ENCODE results near the gene B4GALNT2.

Gene B4GALNT2

DNA sequence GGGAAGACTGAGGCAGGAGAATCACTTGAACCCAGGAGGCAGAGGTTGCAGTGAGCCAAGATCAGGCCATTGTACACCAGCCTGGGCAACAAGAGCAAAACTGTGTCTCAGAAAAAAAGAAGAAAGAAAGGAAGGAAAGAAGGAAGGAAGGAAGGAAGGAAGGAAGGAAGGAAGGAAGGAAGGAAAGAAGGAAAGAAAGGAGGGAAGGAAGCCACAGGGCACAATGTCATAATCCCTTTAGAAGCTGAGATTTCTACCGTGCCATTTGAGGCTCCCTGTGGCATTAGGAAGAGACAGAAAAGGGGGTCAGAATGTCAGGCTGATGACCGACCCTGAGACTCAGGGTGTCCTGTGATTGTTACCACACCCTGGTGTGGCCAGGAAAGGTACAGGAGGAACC lies 71.2 kb downstream of the B4GALNT2 start:
- DNase-seq (ENCODE audit: insufficient read length, low spot score): no peak
- FAIRE-seq: no peak

DNA sequence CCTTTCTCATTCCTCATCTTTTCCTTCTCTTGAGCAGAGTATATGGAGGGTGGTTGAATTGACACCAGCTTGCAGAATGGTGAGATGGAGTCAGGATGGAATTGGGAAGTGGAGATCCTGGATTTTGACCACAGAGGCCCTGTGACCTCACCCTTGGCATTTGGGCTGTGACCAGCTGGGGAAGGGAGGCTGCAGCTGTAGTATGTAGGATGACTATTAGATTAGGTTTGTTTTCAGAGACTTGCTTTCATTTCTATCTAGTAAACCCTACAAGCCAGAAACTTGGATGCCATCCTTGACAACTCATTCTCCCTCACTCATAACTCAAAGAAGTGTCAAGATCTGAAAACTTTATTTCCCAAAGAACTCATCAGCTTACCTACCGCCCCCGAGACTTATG lies 71.9 kb downstream of the B4GALNT2 start:
- DNase-seq (ENCODE audit: insufficient read length, low spot score) (no peak), FAIRE-seq (peak; percentile 36)

DNA sequence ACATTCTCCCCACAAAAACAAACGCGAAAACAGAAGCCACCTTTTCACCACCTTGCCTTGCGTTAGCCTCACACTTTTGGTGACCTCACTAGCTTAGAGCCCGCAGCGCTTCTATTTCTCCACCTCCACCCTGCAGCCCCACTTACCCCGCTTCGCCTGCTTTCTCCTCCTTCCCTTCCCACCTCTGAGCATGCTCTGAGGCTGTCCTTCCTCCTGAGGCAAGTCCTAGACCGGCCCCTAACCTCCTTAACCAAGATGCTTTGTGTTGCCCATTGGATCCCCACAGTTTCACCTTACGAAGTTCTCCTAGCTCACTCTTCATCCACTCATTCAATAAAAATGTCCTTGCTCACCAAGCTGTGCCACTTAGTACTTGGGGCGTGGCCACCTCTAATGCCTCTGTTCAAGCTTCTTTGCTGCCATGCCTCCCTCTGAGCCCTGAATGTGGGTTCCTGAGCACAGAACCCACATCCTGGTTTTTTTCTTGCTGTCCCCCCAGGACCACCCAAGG lies 76.5 kb downstream of the B4GALNT2 start:
- peak; percentile 36 for FAIRE-seq
- peak; percentile 52 for DNase-seq (ENCODE audit: insufficient read length, low spot score)

- DNase-seq (ENCODE audit: insufficient read length, low spot score): peak; percentile 81
- peak; percentile 54 for FAIRE-seq
These were observed 77.8 kb downstream of the B4GALNT2 start, which contains the start of the genes ABI3 and GNGT2 for GRCh38 chr17:49210158-49211029. TSS of gene ABI3 (plus strand) at chr17:49210707. CDS start at chr17:49210725, 18 bp downstream. TSS of gene GNGT2 (minus strand) at chr17:49210574. CDS start at chr17:49207422, 3,152 bp downstream.

GRCh38 chr17:49213399-49213798 lies 80.8 kb downstream of the B4GALNT2 start:
- DNase-seq (ENCODE audit: insufficient read length, low spot score): no peak
- FAIRE-seq: no peak

- DNase-seq (ENCODE audit: insufficient read length, low spot score) (no peak), FAIRE-seq (no peak)
These were observed 81.3 kb downstream of the B4GALNT2 start for GRCh38 chr17:49213847-49214246.

DNA sequence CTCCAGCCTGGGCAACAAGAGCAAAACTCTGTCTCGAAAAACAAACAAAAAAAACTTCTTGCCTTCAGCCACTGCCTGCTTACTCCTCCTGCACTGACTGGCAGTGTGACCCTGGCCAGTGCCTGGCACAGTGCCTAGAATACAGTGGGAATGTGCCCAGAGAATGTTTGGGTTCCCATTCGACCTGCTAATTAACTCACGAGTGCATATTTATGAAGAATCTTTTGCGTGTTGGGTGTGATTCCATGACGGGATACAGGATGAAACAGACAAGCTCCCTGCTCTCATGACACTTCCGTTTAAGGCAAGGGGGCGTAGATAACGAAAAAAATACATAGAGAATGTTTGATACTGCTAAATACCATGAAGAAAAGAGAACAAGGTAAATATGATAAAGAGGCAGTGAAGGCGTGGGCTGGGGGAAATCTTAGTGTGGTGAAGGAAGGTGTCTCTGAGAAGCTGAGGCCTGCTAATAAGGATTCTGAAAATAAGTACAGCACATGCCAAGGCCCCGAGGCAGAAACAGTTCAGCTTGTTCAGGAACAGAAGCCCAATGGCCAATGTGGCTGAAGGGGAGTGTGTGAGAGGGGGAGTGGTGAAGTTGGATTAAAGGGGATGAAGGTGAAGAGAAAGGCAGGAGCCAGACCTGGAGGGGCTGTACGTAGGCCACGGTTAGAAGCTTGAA lies 82.2 kb downstream of the B4GALNT2 start:
- no peak for FAIRE-seq

GRCh38 chr17:49216482-49216881 lies 83.9 kb downstream of the B4GALNT2 start:
- DNase-seq (ENCODE audit: insufficient read length, low spot score) (no peak), FAIRE-seq (no peak)

More for the DNA sequence above, 82.2 kb downstream of the B4GALNT2 start:
- DNase-seq (ENCODE audit: insufficient read length, low spot score): no peak

- FAIRE-seq (peak; percentile 38), DNase-seq (ENCODE audit: insufficient read length, low spot score) (no peak)
These were observed 84.5 kb downstream of the B4GALNT2 start for GRCh38 chr17:49216953-49217650.

GRCh38 chr17:49217651-49218413 lies 85.3 kb downstream of the B4GALNT2 start:
- DNase-seq (ENCODE audit: insufficient read length, low spot score) (no peak), FAIRE-seq (no peak)

DNA sequence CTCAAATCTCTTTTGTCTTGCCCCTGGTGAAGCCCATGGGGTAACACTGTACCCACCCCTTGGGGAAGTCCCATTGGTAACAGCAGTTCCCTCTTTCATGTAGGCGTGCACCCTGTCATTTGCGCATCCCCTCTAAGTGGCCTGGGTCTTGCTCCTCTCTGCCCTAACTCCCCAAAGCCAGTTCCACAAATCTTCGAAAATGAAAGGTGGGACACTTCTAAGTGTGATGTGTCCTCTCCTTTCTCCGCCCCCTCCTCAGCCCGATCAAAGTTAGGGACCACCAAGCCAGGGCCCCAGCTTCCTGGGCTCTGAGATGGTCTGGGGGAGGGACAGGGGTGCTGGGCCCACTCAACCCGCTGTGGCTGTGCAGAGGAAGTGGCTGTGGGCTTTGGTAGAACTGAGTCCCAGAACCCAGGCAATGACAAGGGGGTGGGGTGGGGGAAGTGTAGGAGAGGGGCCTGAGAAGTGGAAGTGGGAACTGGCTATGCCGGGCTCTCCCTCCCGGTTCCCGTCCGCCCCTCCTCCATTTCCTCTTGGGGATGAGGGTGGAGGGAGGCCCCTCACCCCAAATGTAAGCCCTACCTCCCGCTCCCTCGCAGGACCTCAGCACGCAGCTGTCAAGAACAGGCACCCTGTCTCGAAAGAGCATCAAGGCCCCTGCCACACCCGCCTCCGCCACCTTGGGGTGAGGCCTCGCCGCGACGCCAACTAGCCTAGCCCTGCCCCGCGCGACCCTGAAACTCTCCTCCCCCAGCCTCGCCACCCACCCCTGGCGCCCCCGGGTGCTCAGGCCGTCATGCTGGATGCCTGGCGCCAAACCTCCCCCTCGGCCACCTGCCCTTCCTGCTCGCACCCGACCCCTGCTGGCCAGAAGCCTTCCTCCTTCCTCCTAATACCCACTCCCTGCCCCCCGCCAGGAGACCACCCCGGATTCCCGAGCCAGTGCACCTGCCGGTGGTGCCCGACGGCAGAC lies 86.7 kb downstream of the B4GALNT2 start:
- DNase-seq (ENCODE audit: insufficient read length, low spot score) (no peak), FAIRE-seq (peak; percentile 74)

DNA sequence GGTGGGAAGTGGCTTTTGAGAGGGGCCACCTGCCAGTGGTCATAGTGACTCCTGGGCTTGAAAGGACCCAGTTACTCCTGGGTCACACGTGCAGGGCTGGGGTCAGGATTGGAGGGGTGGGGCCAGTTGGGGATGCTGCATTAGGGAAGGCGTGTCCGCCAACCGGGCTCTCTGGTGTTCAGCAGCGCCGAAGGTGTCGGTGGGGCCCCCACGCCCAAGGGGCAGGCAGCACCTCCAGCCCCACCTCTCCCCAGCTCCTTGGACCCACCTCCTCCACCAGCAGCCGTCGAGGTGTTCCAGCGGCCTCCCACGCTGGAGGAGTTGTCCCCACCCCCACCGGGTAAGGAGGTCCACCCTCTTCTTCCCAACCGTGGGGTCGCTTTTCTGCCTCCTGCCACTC lies 87.4 kb downstream of the B4GALNT2 start:
- DNase-seq (ENCODE audit: insufficient read length, low spot score) (no peak), FAIRE-seq (no peak)

DNA sequence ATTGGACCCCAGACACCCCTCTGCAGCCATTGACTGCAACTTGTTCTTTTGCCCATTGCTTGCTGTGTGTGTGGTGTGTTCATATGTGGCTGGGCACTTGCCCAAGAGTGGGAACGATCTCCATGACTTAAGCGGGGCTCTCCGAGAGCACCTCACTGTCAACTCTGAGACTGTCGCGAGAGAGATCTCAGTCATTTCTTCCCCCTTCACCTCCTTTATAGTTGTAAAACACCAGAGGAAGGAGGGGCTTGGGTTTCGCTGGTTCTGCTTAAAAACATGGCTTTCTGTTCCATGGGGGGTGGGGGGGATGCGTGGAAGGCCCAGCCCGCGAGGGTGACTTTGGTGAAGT lies 90.6 kb downstream of the B4GALNT2 start:
- DNase-seq (ENCODE audit: insufficient read length, low spot score) (no peak), FAIRE-seq (no peak)

DNA sequence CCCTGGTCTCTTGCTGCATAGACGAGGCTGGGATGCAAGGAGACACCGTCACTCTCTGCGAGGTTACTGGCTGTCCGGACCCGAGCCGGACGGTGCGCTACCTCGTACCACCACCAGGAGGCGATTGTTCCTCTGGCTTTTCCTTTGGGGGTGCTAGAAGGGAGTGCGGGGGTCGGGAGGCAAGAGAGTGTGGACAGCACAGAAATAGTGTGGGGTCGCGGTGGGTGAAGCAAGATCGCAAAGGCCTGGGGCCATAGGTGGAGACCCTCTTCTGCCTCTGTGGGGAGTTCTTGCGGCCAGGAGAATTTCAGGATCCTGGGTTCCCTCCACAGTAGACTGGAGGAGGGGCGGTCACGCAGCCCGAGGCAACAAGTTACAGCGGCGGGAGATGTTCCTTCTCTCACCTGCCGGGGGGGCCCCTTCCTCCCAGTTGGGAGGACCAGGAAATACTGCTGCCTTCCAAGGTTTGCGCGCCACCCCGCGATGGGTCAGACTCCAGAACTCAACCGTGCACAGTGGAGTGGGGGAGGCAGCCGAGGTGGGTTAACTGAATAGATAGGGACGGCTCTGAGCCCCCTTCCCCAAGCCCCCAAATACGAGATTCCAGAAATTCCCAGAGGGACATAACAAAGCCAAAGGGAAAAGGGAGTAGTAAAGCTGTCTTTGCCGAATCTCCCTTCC lies 91.1 kb downstream of the B4GALNT2 start:
- DNase-seq (ENCODE audit: insufficient read length, low spot score) (peak; percentile 86), FAIRE-seq (peak; percentile 97)

DNA sequence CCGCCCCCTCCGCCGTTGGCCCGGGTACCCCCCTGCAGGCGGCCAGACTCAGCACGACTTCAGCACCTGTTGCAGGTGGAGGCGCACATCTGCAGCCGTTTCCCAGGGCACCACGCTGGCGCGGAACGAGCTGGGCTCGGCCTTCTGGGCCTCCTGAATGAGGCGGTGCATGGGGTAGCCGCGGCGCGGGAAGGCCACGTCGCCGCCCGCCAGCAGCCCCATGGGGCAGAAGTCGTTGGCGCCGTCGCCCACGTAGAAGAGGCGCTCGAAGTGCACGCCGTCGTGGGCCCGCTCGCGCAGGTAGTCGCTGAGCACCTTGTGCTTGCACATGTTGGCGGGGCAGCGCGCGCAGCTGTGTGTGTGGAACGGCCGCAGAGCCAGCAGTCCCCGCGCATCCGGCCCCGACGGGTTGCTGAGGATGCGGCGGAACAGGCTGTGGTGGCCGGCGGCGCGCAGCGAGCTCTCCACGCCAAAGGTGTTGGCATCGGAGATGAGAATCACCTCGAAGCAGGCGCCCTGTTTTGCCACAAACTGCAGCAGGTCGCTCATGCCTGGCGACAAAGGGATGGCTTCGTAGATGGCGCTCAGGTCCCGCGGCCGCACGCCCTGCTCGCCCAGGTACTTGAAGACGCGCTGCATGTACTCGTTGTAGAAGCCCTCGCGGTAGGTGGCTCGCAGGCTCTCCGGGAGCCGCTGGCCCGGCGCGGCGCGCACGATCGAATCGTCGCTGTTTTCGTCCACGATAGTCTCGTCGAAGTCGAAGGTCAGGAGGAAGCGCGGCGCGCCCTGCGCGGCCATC lies 91.8 kb downstream of the B4GALNT2 start:
- FAIRE-seq (peak; percentile 72), DNase-seq (ENCODE audit: insufficient read length, low spot score) (no peak)

DNA sequence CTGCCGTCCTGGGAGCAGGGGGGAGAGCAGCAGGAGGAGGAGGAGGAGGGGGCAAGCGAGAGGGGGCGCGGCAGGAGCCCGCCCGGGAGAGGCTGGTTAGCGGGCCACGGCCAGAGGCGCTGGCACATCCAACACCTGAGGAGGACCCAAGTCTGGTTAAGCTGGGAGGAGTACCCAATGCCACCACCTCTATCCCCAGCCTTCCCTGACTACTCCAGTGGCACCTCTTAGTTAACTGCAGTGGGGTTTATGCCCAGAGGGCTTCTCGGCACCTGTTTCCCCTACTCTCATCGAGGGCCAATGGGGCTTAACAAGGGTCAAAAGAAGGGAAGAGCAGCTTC lies 92.4 kb downstream of the B4GALNT2 start:
- FAIRE-seq (no peak), DNase-seq (ENCODE audit: insufficient read length, low spot score) (no peak)

- DNase-seq (ENCODE audit: insufficient read length, low spot score) (no peak), FAIRE-seq (no peak)
These were observed 93.1 kb downstream of the B4GALNT2 start for GRCh38 chr17:49225554-49226236.
